Stimulated activated CD4-positive, alpha-beta T cell treated with anti-CD3 and anti-CD28 coated beads, Interleukin-1b, Interleukin-23, amount 100 ng/mL, for 24 hours (primary cell): ENCODE results near the gene RIMS1.

Source experiments
- DNase-seq, 4 experiments: peaks; one replicate each; pipeline ENCODE4 v3.0.0-alpha.2; 2020; ENCODE audit warnings: low read depth in 4 of 4, low spot score in 1 of 4

Gene RIMS1, protein sequence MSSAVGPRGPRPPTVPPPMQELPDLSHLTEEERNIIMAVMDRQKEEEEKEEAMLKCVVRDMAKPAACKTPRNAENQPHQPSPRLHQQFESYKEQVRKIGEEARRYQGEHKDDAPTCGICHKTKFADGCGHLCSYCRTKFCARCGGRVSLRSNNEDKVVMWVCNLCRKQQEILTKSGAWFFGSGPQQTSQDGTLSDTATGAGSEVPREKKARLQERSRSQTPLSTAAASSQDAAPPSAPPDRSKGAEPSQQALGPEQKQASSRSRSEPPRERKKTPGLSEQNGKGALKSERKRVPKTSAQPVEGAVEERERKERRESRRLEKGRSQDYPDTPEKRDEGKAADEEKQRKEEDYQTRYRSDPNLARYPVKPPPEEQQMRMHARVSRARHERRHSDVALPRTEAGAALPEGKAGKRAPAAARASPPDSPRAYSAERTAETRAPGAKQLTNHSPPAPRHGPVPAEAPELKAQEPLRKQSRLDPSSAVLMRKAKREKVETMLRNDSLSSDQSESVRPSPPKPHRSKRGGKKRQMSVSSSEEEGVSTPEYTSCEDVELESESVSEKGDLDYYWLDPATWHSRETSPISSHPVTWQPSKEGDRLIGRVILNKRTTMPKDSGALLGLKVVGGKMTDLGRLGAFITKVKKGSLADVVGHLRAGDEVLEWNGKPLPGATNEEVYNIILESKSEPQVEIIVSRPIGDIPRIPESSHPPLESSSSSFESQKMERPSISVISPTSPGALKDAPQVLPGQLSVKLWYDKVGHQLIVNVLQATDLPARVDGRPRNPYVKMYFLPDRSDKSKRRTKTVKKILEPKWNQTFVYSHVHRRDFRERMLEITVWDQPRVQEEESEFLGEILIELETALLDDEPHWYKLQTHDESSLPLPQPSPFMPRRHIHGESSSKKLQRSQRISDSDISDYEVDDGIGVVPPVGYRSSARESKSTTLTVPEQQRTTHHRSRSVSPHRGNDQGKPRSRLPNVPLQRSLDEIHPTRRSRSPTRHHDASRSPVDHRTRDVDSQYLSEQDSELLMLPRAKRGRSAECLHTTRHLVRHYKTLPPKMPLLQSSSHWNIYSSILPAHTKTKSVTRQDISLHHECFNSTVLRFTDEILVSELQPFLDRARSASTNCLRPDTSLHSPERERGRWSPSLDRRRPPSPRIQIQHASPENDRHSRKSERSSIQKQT (N-terminal part only)

DNA sequence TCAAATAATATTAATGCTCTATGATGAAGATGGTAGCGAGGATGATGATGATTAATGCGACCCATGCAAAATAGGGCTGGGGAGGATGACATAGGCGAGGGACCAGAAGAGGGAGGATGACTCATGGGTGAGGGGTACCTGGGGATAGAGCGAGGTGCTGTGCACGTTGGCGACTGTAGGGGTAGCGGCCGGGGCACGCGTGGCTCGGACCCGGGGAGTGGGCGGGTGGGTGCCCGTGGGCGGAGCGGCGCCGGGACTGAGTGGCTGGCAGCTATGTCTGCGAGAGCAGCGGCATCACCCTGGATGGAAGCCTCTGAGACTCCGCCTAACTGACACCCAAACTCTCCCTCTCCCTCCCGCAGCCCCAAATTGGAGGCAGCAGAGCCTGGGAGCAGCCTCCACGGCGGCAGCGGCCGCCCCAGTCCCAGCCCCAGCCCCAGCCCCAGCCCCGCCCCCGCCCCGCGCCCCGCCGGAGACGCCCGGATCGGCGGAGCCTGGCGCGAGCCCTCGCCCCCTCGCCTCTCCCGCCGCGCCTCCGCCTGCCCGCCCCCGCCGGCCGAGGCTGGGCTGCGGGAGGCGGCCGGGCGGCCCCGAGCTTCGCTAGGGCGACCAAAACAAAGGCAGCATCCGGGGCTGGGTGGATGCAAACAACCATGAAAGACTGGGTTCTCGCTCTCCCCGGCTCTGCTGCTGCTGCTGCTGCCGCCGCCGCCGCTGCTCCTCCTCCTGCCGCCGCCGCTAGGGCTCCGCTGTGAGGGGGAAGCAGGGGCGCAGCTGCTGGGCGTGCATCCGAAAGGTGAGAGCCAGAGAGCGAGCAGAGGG, at the start of gene RIMS1:
RIMS1 (plus strand) TSS at position 367 of the 822 bp plus-strand sequence. CDS start 474 bp downstream, outside the sequence.
- no peak for DNase-seq

DNA sequence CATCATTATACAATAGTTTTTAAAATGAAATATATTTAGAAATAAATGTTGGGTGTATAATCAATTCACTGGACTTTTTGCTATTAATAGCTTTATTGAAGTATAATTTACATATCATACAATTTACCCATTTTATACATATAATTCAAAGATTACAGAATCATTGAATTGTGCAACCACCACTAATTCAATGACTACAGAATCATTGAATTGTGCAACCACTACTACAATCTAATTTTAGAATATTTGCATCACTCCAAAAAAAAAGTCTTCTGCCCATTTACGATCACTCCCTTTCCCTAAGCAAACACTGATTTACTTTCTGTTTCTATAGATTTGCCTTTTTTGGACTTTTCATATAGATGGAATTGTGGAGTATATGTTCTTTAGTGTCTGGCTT, 35.1 kb upstream of the RIMS1 start:
- DNase-seq, result no peak

DNA sequence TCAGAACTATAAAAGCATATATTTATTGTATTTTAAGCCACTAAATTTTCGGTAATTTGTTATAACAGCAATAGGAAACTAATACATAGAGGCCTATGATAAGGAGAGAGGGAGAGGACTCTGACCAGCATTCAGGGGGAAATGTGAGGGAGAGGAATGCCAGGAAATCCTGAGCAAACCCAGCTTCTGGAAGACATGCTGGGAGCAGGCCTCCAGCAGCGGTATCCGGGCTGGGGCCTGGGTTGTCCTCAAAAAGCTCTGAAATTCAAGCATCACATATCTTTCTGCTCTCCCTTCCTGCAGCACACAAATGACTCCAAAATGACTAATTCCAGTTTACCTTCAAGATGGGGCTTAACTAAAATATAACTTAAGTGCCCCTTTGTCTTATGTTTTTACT, 33.4 kb upstream of the RIMS1 start:
- no peak for DNase-seq

DNA sequence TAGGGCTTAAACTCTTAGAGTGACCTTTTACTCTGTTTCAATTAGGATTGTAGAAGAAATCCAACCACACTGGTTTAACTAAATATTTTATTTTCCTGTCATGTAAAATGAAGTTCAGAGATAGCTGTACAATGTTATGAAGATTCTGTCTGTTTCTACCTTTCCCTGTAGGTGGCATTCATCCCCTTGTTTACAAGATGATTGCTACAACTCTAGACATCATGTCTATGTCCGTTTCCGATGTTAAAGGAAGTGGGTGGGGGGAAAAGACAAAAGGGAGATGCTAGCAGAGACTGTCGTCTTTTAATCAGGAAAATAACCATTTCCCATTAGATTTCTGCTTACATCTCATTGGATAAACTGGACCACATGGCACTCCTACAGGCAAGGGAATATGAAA, 30.9 kb upstream of the RIMS1 start:
- DNase-seq, result no peak

GRCh38 chr6:71879016-71879415, 7.3 kb upstream of the RIMS1 start:
- no peak for DNase-seq

GRCh38 chr6:71887006-71887743, 825 bp downstream of the RIMS1 start:
- no peak for DNase-seq

GRCh38 chr6:71887744-71888230, 1.4 kb downstream of the RIMS1 start:
- DNase-seq, result no peak

DNA sequence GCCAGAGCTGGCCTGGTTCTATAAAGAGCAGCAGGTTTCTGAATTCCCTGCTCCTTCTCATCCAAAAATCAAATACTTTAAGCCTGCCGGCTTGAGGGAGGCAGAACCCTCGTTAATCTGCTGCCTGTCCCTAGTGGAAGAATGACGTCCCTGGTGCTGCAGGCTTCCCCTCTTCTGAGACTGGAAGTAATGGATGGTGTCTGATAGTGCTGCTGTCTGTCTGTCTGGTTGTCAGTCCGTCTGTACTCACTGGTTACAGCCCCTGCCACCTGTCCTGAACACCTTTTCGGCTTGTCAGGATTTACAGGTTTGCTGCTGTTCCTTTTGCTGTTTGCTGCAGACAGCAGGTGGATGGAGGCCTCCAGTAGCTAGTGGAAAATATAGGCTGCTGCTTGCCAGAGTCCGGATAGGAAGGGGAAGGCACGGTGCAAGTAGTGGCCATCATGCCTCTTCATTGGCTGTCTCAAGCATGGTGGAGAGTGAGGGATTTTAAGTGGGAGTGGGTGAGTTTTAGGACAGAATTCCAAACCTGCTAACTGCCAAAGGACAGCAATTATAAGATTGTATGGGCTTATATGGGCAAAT, 2.5 kb downstream of the RIMS1 start:
- DNase-seq, result no peak

- DNase-seq, result no peak
Measured at GRCh38 chr6:71889366-71889765, 3.0 kb downstream of the RIMS1 start.

- no peak for DNase-seq
Measured at GRCh38 chr6:71892641-71893040, 6.3 kb downstream of the RIMS1 start.

DNA sequence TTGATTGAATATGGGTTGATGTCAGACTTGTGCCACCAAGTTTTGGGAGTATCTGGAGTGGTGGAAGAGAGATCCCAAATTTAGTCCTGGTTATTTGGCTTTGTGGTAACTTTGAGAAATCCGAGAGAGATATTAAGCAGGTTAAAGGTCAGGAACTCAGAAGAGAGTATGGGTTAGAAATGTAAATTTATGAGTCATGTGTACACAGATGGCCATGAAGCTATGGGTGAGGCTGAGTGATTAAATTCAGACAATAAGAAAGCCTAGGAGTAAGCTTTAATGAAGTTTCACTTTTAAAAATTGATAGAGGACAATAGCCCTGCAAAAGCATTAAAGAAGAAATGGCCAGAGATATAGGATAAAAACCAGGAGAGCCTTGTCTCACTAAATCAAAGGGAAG, 14.3 kb downstream of the RIMS1 start:
- DNase-seq, result no peak

DNA sequence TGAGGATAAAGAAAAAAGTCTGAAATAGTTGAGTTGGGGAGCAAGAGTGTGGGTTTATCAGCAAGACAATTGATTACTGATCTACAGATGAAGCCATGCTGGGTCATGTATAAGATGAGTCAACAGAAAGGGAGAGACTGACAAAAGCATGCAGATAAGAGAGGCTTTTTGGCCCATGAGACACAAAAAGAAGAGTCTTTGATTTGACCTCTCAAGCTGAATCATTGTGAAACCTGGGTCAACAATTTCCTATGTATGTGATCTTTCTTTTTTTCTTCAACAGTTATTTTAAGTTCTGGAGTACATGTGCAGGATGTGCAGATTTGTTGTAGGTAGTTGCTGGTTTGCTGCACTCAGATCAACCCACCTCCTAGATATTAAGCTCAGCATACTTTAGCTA, 15.9 kb downstream of the RIMS1 start:
- no peak for DNase-seq

- no peak for DNase-seq
Measured at GRCh38 chr6:71906813-71907212, 20.5 kb downstream of the RIMS1 start.

GRCh38 chr6:71908162-71908765, 21.9 kb downstream of the RIMS1 start:
- DNase-seq, result no peak

DNA sequence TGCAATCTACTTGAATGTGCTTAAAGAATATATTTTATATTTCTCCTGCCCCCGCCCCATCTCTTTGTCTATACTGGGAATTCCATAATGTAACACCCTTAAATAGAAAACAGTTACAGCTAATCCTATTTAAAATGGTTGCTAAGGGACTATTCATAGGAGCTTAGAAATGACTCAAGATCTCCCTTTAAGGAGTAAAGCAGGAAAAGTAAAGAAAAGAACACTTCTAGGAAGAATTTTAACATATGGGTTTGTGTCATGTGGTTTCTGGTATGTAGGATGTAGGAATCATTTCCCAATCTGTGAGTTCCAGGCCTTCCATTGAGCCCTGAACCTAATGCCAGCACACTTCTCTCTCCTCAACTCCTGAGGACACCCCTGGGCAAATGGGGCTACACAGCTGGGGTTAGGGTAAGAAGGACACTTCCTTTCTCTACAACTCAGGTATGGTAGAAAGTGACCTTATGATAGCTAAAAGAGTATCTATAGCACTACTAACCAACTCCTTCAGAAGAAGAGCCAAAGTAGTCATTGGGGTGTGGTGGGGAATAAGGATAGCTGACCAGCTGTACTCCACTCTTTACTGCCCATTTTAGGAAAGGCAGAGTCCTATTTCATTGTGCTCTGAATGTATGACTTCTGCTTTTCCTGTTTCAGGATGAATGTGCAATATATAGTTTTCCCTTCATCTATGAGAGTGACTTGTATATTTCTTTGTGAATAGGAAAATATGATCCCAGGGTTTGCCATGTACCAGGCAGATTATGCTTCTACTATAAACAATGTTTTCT, 27.3 kb downstream of the RIMS1 start:
- no peak for DNase-seq

- no peak for DNase-seq
Measured at GRCh38 chr6:71929047-71929446, 42.7 kb downstream of the RIMS1 start.

DNA sequence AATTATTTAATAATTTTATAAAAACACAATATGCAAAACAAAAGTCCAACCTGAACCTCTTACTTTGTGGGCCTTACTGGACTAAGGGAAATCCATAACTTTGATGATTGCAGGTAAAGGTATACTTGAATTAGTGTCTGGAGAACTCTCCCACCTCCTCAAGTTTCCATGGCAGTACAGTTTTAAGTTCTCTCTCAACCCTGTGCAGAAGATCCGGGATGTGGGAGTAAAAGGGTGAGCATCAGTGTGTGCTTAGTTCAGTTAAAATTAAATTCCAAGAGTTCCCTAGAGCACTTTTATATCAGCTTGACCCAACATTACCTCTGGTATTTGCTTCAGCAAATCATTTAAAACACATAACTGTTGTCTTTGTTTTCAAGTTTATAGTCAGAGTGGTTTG, 47.5 kb downstream of the RIMS1 start:
- no peak for DNase-seq

DNA sequence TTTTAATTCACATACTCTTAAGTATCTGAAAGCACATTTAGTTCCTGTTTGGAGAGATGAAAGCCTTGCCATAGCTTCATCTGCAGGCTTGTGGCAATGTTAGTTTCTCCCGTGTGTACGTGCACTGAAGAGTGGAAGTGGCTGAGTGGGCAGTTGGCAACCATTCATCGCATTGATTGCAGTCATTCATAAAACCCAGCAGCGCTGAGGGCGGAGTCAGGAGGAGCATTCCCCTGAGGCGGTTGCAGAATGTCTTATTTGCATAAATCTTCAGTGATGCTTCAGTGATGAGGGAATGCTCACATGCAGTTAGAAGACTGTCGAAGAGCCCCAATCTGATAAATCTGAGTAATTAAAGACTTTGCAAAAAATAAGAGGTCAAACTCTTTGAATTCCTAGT, 79.1 kb downstream of the RIMS1 start:
- no peak for DNase-seq
